GM19324 (cell line): Measurements from ENCODE around the gene BLMH.
"Not testable (repeated sequence)": the region's sequence is repeated elsewhere in the genome, so short reads cannot be mapped to it uniquely, and the experiment has no call there.

Source experiments
- ATAC-seq: cut with Tn5 transposase; IDR thresholded peaks from one replicate; pipeline ENCODE4 v1.9.1; 2021; ENCODE audit warnings: mild to moderate bottlenecking, moderate library complexity; ENCODE audit not compliant: unreplicated experiment, low FRiP score

BLMH gene

GRCh38 chr17:30232015-30232823, 59.5 kb downstream of the BLMH start:
- ATAC-seq: no peak

- no peak for ATAC-seq
Measured at GRCh38 chr17:30230596-30231125, 61.1 kb downstream of the BLMH start.

- not testable (repeated sequence) for ATAC-seq
Measured at GRCh38 chr17:30230009-30230408, 61.7 kb downstream of the BLMH start.

- no peak for ATAC-seq
Measured at GRCh38 chr17:30229012-30229411, 62.7 kb downstream of the BLMH start.

GRCh38 chr17:30228011-30228410, 63.7 kb downstream of the BLMH start:
- ATAC-seq: no peak

- no peak for ATAC-seq
Measured at GRCh38 chr17:30226878-30227277, 64.9 kb downstream of the BLMH start.

- ATAC-seq: no peak
Measured at GRCh38 chr17:30225919-30226553, 65.7 kb downstream of the BLMH start.

GRCh38 chr17:30225112-30225511, 66.6 kb downstream of the BLMH start:
- ATAC-seq: no peak

GRCh38 chr17:30224419-30224960, 67.3 kb downstream of the BLMH start:
- no peak for ATAC-seq

- no peak for ATAC-seq
Measured at GRCh38 chr17:30222721-30223175, 69.0 kb downstream of the BLMH start.

GRCh38 chr17:30222251-30222650, 69.5 kb downstream of the BLMH start:
- ATAC-seq: no peak

GRCh38 chr17:30221346-30221745, 70.4 kb downstream of the BLMH start:
- ATAC-seq: no peak

- no peak for ATAC-seq
Measured at GRCh38 chr17:30220414-30220813, 71.3 kb downstream of the BLMH start.

GRCh38 chr17:30219833-30220232, 71.9 kb downstream of the BLMH start:
- ATAC-seq: no peak

- no peak for ATAC-seq
Measured at GRCh38 chr17:30219315-30219714, 72.4 kb downstream of the BLMH start.

GRCh38 chr17:30218799-30219198, 72.9 kb downstream of the BLMH start:
- ATAC-seq: no peak

- ATAC-seq: no peak
Measured at GRCh38 chr17:30217746-30218245, 73.9 kb downstream of the BLMH start.

GRCh38 chr17:30217054-30217453, 74.7 kb downstream of the BLMH start:
- ATAC-seq: no peak

- ATAC-seq: no peak
Measured at GRCh38 chr17:30212750-30213149, 79.0 kb downstream of the BLMH start.

GRCh38 chr17:30211371-30211770, 80.4 kb downstream of the BLMH start:
- ATAC-seq: no peak

GRCh38 chr17:30210901-30211300, 80.8 kb downstream of the BLMH start:
- ATAC-seq: no peak
